Activated T-helper 1 cell treated with Interleukin-2 at 50 U/mL for 16 hours (primary cell): ENCODE results near the gene SGMS1.

ENCODE experiments used
- DNase-seq: peaks from one replicate; pipeline ENCODE4 v3.0.0-alpha.2; 2020; ENCODE audit warnings: low read depth

Gene SGMS1

GRCh38 chr10:50397312-50398140 is 226.2 kb downstream of the SGMS1 start:
- no peak for DNase-seq

GRCh38 chr10:50396491-50397311 is 227.1 kb downstream of the SGMS1 start:
- DNase-seq: no peak

- no peak for DNase-seq
Observed at GRCh38 chr10:50395851-50396250, 227.9 kb downstream of the SGMS1 start.

- no peak for DNase-seq
Observed at GRCh38 chr10:50395271-50395670, 228.5 kb downstream of the SGMS1 start.

DNA sequence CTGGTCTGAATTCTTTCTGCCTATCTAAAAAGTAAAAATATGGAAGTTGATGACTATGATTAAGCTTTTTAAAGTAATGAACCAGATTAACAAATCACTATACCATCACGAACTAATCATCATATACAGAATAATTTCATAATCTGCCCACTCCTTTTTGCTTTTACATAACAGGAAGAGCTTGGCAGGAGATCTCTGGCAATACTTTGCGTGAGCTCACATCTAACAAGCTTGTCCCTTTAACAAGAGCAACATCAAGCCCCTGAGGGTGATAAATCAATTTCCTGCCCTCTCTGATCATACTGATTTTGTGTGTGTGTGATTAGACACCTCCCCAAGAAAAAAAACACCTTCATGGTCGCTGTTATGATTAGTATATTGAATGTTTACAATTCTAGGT is 228.9 kb downstream of the SGMS1 start:
- DNase-seq: no peak

GRCh38 chr10:50393784-50394467 is 229.8 kb downstream of the SGMS1 start:
- no peak for DNase-seq

- DNase-seq: no peak
Observed at GRCh38 chr10:50392966-50393718, 230.6 kb downstream of the SGMS1 start.

DNA sequence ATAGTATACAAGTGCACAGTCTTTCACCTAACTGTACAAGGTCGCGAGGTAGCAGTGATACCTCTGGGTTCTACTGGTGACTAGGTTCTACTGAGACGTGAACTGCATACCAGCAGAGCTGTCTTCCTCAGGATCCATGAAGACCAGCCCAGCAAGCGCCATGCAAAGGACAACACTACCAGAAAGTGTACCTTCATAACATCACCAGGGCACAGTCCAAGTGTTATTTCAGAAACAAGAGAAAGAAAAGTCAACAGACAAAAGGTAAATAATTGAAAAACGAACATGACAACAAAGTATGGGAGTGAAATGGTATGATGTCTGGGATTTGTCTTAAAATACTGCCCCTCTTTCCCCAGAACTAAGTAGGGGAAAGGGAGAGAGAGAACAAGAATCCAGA is 231.3 kb downstream of the SGMS1 start:
- no peak for DNase-seq

DNA sequence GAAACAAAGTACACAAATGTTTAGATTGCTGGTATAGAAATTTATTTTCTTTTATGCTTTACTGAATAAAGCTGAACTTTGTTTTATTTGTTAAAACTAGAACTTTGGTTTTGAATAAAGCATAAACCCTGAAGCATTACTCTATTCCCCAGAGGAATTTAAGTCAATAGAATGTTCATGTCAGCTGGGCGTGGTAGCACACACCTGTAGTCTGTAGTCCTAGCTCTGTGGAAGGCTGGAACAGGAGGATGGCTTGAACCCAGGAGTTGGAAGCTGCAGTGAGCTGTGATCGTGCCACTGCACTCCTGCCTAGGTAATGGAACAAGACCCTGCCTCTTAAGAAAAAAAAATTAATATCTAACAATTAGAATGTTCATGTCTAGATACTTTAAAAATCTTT is 233.5 kb downstream of the SGMS1 start:
- no peak for DNase-seq

- no peak for DNase-seq
Observed at GRCh38 chr10:50388181-50388580, 235.6 kb downstream of the SGMS1 start.

- DNase-seq: no peak
Observed at GRCh38 chr10:50387732-50388073, 236.1 kb downstream of the SGMS1 start.

GRCh38 chr10:50387007-50387731 is 236.6 kb downstream of the SGMS1 start:
- no peak for DNase-seq

DNA sequence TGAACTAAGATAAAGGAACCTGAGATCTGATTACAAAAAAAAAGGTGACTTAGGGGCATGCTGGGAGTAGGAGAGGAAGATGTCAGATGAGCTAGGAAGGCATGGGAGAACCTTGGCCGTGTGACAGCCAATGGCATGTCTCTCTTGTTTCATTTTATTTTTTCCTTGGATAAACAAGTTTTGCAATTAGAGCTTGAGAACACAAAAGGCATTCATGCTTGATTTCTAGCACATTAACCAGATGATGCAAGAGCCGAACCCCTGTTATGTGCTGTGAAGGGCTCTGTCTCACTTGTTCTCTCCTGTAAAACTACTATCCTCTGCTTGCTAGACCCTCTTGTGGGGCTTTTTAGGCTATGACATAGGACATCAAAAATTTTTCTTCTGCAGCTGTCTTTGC is 238.1 kb downstream of the SGMS1 start:
- DNase-seq: no peak

GRCh38 chr10:50384898-50385297 is 238.9 kb downstream of the SGMS1 start:
- no peak for DNase-seq

DNA sequence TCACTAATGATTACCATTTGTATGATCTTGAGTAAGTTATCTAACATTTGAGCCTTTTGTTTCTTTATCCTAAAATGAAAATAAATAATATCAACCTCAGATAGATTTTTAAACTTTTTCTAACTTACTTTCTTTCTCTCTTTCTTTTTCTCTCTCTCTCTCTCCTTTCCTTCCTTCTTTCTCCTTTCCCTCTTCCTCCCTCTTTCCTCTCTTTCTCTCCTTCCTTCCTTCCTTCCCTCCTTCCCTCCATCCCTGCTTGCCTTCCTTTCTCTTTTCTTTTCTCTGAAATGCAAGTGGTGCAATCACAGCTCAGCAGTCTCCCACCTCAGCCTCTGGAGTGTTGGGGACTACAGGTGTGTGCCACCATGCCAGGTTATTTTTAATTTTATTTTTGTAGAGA is 239.5 kb downstream of the SGMS1 start:
- no peak for DNase-seq

GRCh38 chr10:50382576-50383023 is 241.2 kb downstream of the SGMS1 start:
- DNase-seq: no peak

DNA sequence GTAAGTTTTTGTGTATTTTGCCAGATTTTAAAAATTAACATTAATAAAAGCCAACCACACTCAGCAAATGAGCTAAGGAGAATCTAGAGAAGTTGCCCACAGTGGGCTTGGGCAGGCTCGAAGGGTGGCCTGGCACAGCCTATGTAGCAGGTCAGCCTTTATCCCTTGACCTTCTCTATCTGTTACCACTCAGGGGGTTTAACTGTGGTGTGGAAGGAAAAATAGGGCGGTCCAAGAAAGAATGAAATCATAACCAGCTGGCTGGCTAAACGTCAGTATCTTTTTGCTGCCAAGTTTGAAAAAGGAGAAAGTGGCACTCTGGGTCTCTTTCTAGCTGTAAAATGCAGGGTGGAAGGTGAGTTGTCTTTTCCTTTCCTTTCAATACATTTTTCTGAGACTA is 242.1 kb downstream of the SGMS1 start:
- DNase-seq: no peak

DNA sequence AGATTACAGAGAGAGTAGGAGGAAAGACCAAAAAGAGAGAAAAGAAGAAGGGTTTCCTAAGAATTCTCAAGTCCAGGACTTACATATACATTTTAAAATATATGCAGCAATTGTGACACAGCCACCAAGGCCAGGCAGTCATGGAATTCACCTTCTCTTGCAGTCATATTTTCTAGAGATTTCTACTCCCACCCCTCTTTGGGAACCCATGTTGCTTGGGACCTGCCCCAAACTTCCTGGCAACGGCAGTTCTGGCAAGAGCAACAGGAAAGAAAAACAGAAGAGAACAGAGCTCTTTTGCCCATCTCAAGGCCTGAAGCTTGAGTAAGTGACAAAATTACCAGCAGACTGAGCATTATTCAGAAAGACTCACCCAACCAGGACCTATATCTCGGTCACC is 244.1 kb downstream of the SGMS1 start:
- no peak for DNase-seq

DNA sequence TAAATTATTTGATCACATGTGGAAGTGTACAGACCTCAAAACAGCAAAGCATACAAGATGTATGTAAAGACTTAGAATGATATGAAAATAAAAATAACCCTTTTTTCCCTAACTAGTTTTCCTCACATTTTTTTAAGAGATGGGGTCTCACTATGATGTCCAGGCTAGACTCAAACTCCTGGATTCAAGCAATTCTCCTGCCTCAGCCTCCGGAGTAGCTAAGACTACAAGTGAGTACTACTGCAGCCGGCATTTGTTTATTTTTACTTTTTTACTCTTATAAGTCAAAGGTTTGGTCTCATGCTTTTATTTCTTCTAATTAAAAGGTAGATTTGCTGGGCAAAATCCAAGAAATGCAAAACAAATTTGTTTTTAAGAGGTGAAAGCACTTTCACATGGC is 248.0 kb downstream of the SGMS1 start:
- no peak for DNase-seq

GRCh38 chr10:50375051-50375452 is 248.7 kb downstream of the SGMS1 start:
- no peak for DNase-seq

- DNase-seq: no peak
Observed at GRCh38 chr10:50373821-50374501, 249.8 kb downstream of the SGMS1 start.
